ENCODE measurements around the gene RHOC.
"Not testable (repeated sequence)": the region's sequence is repeated elsewhere in the genome, so short reads cannot be mapped to it uniquely, and the experiment has no call there.

The RHOC gene

GRCh38 chr1:112729909-112730308 is 23.0 kb upstream of the RHOC start:
- Histone ChIP-seq H3K9ac (no peak overlapping the region), H3K4me1 (peaks cover 21 to 36% (median 33%) of the 10 kb centered on the region in 10 experiments; a peak in 19 of 20 replicates), H3K36me3 (no peaks in the 10 kb centered on the region), H3K27ac (no peak overlapping the region), H3K4me3 (no peak overlapping the region), H3K4me2 (peak overlapping the region in 8 of 11 experiments; percentile 3 to 59 (median 38); a peak in 9 of 22 replicates), H4K20me1 (no peaks in the 10 kb centered on the region), H3K9me3 (replicated peaks in 1 of 11) (peaks cover 0 to 6% (median 0%) of the 10 kb centered on the region in 11 experiments; a peak in 1 of 22 replicates), H3K27me3 (no peaks in the 10 kb centered on the region)
- no peak for TF ChIP-seq Cebpa-rat (IDR thresholded peaks at IDR 0.05)

GRCh38 chr1:112729011-112729410 is 22.1 kb upstream of the RHOC start:
- not testable (repeated sequence) for H4K20me1 ChIP-seq; H3K9me3 ChIP-seq (replicated peaks in 1 of 11); H3K27ac ChIP-seq; H3K36me3 ChIP-seq; H3K4me2 ChIP-seq; H3K27me3 ChIP-seq; H3K4me3 ChIP-seq; H3K9ac ChIP-seq
- peaks cover 21 to 36% (median 33%) of the 10 kb centered on the region in 10 experiments; a peak in 19 of 20 replicates for H3K4me1 ChIP-seq

- not testable (repeated sequence) for H4K20me1 ChIP-seq, H3K27me3 ChIP-seq, H3K4me3 ChIP-seq
Observed at GRCh38 chr1:112728306-112728971, 21.5 kb upstream of the RHOC start.

GRCh38 chr1:112727716-112728115 is 20.8 kb upstream of the RHOC start:
- TF ChIP-seq Cebpa-rat (IDR thresholded peaks at IDR 0.05), result no peak
- Histone ChIP-seq H3K4me1 (peaks cover 26 to 40% (median 35%) of the 10 kb centered on the region in 10 experiments; a peak in 19 of 20 replicates), H3K4me3 (no peak overlapping the region), H3K9ac (no peak overlapping the region), H4K20me1 (no peaks in the 10 kb centered on the region), H3K36me3 (no peaks in the 10 kb centered on the region), H3K27ac (no peak overlapping the region), H3K9me3 (replicated peaks in 1 of 11) (peaks cover 0 to 2% (median 0%) of the 10 kb centered on the region in 11 experiments; a peak in 1 of 22 replicates), H3K4me2 (no peak overlapping the region), H3K27me3 (no peaks in the 10 kb centered on the region)

More at GRCh38 chr1:112728306-112728971, 21.5 kb upstream of the RHOC start:
- H3K9ac ChIP-seq; H3K27ac ChIP-seq; H3K4me2 ChIP-seq; H3K36me3 ChIP-seq; H3K9me3 ChIP-seq (replicated peaks in 1 of 11): not testable (repeated sequence)
- peaks cover 22 to 40% (median 34%) of the 10 kb centered on the region in 10 experiments; a peak in 19 of 20 replicates for H3K4me1 ChIP-seq

- H4K20me1 ChIP-seq; H3K27ac ChIP-seq; H3K9me3 ChIP-seq (replicated peaks in 1 of 11); H3K9ac ChIP-seq; H3K36me3 ChIP-seq; H3K27me3 ChIP-seq; H3K4me3 ChIP-seq; H3K4me2 ChIP-seq: not testable (repeated sequence)
- peaks cover 0 to 37% (median 10%) of the 10 kb centered on the region in 10 experiments; a peak in 16 of 20 replicates for H3K4me1 ChIP-seq
Observed at GRCh38 chr1:112724240-112724639, 17.3 kb upstream of the RHOC start.

- Histone ChIP-seq H3K9me3 (replicated peaks in 1 of 11) (no peaks in the 10 kb centered on the region), H3K27me3 (peaks cover 0 to 4% (median 0%) of the 10 kb centered on the region in 11 experiments; a peak in 2 of 22 replicates), H4K20me1 (no peaks in the 10 kb centered on the region; a peak in 1 of 22 replicates), H3K4me3 (no peak overlapping the region), H3K27ac (no peak overlapping the region), H3K9ac (peak overlapping the region in 2 of 11 experiments; percentile 18 to 34; a peak in 1 of 22 replicates), H3K4me1 (peaks cover 4 to 37% (median 17%) of the 10 kb centered on the region in 10 experiments; a peak in 18 of 20 replicates), H3K36me3 (no peaks in the 10 kb centered on the region), H3K4me2 (peak overlapping the region in 8 of 11 experiments; percentile 16 to 83 (median 64); a peak in 14 of 22 replicates)
- TF ChIP-seq Cebpa-rat (IDR thresholded peaks at IDR 0.05), result no peak
Observed at GRCh38 chr1:112723511-112723839, 16.5 kb upstream of the RHOC start.

GRCh38 chr1:112722601-112723510 is 15.9 kb upstream of the RHOC start:
- Histone ChIP-seq H3K4me1 (peaks cover 4 to 37% (median 19%) of the 10 kb centered on the region in 10 experiments; a peak in 18 of 20 replicates), H3K4me2 (peak overlapping the region in 10 of 11 experiments; percentile 16 to 83 (median 60); a peak in 18 of 22 replicates), H3K4me3 (no peak overlapping the region; a peak in 1 of 20 replicates), H3K27ac (no peak overlapping the region), H3K27me3 (peaks cover 0 to 4% (median 0%) of the 10 kb centered on the region in 11 experiments; a peak in 2 of 22 replicates), H4K20me1 (no peaks in the 10 kb centered on the region; a peak in 1 of 22 replicates), H3K9ac (peak overlapping the region in 4 of 11 experiments; percentile 18 to 39 (median 30); a peak in 4 of 22 replicates), H3K9me3 (replicated peaks in 1 of 11) (no peaks in the 10 kb centered on the region), H3K36me3 (no peaks in the 10 kb centered on the region)
- TF ChIP-seq Cebpa-rat (IDR thresholded peaks at IDR 0.05), result no peak

- no peak overlapping the region for H3K9ac ChIP-seq
- H4K20me1 ChIP-seq, result no peaks in the 10 kb centered on the region; a peak in 1 of 22 replicates
- H3K4me2 ChIP-seq, result peak overlapping the region in 3 of 11 experiments; percentile 33 to 83 (median 41); a peak in 4 of 22 replicates
- H3K9me3 ChIP-seq (replicated peaks in 1 of 11), result no peaks in the 10 kb centered on the region
- TF ChIP-seq Cebpa-rat (IDR thresholded peaks at IDR 0.05), result no peak
- peaks cover 0 to 4% (median 0%) of the 10 kb centered on the region in 11 experiments; a peak in 2 of 22 replicates for H3K27me3 ChIP-seq
- H3K4me3 ChIP-seq, result no peak overlapping the region
- H3K36me3 ChIP-seq, result no peaks in the 10 kb centered on the region
- peaks cover 4 to 37% (median 19%) of the 10 kb centered on the region in 10 experiments; a peak in 19 of 20 replicates for H3K4me1 ChIP-seq
- no peak overlapping the region for H3K27ac ChIP-seq
Observed at GRCh38 chr1:112721966-112722524, 15.1 kb upstream of the RHOC start.

GRCh38 chr1:112721294-112721693 is 14.4 kb upstream of the RHOC start:
- peak overlapping the region in 2 of 11 experiments; percentile 41 to 52; a peak in 2 of 22 replicates for H3K4me2 ChIP-seq
- not testable (repeated sequence) for H3K9ac ChIP-seq; H3K27ac ChIP-seq; H3K27me3 ChIP-seq; H3K4me3 ChIP-seq; H3K36me3 ChIP-seq; H3K9me3 ChIP-seq (replicated peaks in 1 of 11); H4K20me1 ChIP-seq
- H3K4me1 ChIP-seq, result peaks cover 12 to 37% (median 26%) of the 10 kb centered on the region in 10 experiments
